ENCODE measurements around the gene INS. TPM values are rescaled to one million over a fixed set of nuclear protein-coding genes. Genes with fewer than 3 reads are reported as not detected.
A peak's percentile ranks its signal among the peaks of the same experiment; 100 is the strongest.

Gene INS
- total and polyA plus RNA-seq, 2 of the 13 experiments (the other 11 are each of a cell fraction or from before 2014, with no cell fraction given) = not detected

DNA sequence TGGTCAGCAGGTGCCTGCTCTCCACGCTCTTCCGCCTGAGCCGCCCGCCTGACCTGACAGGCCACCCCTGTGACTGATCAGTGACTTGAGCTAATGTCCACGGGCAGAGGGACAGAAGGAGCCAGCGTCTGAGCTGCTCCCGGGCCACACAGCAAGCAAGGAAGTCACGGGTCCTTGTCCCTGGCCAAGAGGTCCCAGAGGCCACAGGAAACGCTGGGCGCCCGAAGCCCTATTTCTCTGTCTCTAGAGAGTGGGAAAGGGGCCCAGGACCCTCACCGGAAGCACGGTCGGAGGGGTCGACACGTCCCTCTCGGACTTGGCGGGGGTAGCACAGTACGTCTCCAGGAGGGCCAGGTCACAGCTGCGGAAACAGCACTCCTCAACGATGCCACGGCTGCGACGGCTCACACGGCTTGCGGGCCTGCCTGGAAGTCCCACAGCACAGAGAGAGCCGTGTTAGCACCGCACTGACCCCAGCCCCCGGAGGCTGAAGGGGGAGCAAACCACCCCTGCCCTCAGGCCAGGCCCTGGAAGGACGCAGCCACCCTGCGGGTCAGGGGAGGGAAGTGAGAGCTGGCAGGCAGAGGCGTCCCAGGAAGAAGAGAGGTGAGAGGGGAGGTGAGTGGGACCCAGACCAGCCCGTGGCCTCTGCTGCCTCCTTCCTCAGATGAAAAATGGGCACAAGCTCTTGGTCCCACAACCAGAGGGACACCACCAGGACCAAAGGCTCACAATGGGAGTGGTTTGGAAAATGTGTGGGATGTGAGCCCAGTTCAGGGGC, 27.6 kb downstream of the INS start (continued):
- TF ChIP-seq BATF2 (CRISPR knock-in tag; IDR thresholded peaks at IDR 0.05) = no peak; the same call in none of the 2 replicates
- no peak for TF ChIP-seq ZBTB26 (CRISPR knock-in tag; IDR thresholded peaks at IDR 0.05; ENCODE audit: borderline replicate concordance)
- no peak for TF ChIP-seq PRPF4 (IDR thresholded peaks at IDR 0.05; ENCODE audit: low read depth, low read length, poor library complexity, severe bottlenecking)
- TF ChIP-seq ZBTB8A (CRISPR knock-in tag; IDR thresholded peaks at IDR 0.05; ENCODE audit: borderline replicate concordance, low read depth) = no peak
- TF ChIP-seq ZEB1 (IDR thresholded peaks at IDR 0.05; ENCODE audit: insufficient replicate concordance, low read depth) = no peak
- TF ChIP-seq BRD4 (CRISPR knock-in tag; IDR thresholded peaks at IDR 0.05) = no peak
- peak; percentile 76; the same call in 1 of the 2 replicates for TF ChIP-seq CHCHD3 (CRISPR knock-in tag; IDR thresholded peaks at IDR 0.05)
- no peak for TF ChIP-seq GMEB1 (CRISPR knock-in tag; IDR thresholded peaks at IDR 0.05; ENCODE audit: borderline replicate concordance)
- TF ChIP-seq CCAR2 (optimal IDR thresholded peaks at IDR 0.05; ENCODE audit: low read depth, low read length) = no peak
- TF ChIP-seq, protein P1, sequence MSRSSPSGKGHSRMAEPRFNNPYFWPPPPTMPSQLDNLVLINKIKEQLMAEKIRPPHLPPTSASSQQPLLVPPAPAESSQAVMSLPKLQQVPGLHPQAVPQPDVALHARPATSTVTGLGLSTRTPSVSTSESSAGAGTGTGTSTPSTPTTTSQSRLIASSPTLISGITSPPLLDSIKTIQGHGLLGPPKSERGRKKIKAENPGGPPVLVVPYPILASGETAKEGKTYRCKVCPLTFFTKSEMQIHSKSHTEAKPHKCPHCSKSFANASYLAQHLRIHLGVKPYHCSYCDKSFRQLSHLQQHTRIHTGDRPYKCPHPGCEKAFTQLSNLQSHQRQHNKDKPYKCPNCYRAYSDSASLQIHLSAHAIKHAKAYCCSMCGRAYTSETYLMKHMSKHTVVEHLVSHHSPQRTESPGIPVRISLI (CRISPR knock-in tag; IDR thresholded peaks at IDR 0.05; ENCODE audit: borderline replicate concordance) = no peak
- peak; percentile 62; the same call in 1 of the 2 replicates for TF ChIP-seq ZNF552 (CRISPR knock-in tag; IDR thresholded peaks at IDR 0.05; ENCODE audit: borderline replicate concordance)
- no peak for TF ChIP-seq HNRNPH1 (optimal IDR thresholded peaks at IDR 0.05; ENCODE audit: low read depth, low read length)
- TF ChIP-seq DZIP1 (CRISPR knock-in tag; IDR thresholded peaks at IDR 0.05) = peak; percentile 60; the same call in 1 of the 2 replicates
- no peak for TF ChIP-seq ZNF180 (CRISPR knock-in tag; IDR thresholded peaks at IDR 0.05; ENCODE audit: borderline replicate concordance, low read depth)
- no peak for TF ChIP-seq IKZF1 (IDR thresholded peaks at IDR 0.05)
- no peak for TF ChIP-seq CEBPB (IDR thresholded peaks at IDR 0.05; ENCODE audit: borderline replicate concordance, low read depth, low read length)
- TF ChIP-seq HOXA5 (CRISPR knock-in tag; IDR thresholded peaks at IDR 0.05) = no peak

Data from HepG2 (cell line).